HG02938 (cell line): Measurements from ENCODE around the gene RHOF.

Experiments
- ATAC-seq: cut with Tn5 transposase; IDR thresholded peaks from one replicate; pipeline ENCODE4 v1.9.1; 2021; ENCODE audit warnings: mild to moderate bottlenecking, moderate library complexity; ENCODE audit not compliant: unreplicated experiment

RHOF gene

DNA sequence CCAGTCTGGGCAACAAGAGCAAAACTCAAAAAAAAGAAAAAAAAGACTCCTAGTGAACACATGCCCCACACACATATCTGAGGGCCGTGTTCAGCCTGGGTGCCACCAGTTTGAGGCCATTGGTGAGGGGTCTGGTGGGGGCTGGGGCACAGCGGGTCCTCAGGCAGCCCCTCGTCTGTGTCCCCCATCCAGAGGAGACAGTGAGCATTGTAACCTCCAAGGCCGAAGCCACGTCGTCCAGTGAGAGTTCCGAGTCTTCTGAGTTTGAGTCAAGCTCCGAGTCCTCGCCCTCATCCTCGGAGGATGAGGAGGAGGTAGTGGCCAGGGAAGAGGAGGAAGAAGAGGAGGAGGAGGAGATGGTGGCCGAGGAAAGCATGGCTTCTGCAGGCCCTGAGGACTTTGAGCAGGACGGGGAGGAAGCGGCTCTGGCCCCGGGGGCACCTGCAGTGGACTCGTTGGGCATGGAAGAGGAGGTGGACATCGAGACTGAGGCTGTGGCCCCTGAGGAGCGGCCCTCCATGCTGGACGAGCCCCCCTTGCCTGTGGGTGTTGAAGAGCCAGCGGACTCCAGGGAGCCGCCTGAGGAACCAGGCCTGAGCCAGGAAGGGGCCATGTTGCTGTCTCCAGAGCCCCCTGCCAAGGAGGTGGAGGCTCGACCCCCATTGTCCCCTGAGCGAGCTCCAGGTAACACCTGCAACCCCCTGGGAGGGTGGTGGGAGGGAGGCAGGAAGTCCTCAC lies 25.9 kb upstream of the RHOF start:
- ATAC-seq, result no peak

- ATAC-seq, result no peak
Measured at GRCh38 chr12:121817648-121818043, 24.2 kb upstream of the RHOF start.

DNA sequence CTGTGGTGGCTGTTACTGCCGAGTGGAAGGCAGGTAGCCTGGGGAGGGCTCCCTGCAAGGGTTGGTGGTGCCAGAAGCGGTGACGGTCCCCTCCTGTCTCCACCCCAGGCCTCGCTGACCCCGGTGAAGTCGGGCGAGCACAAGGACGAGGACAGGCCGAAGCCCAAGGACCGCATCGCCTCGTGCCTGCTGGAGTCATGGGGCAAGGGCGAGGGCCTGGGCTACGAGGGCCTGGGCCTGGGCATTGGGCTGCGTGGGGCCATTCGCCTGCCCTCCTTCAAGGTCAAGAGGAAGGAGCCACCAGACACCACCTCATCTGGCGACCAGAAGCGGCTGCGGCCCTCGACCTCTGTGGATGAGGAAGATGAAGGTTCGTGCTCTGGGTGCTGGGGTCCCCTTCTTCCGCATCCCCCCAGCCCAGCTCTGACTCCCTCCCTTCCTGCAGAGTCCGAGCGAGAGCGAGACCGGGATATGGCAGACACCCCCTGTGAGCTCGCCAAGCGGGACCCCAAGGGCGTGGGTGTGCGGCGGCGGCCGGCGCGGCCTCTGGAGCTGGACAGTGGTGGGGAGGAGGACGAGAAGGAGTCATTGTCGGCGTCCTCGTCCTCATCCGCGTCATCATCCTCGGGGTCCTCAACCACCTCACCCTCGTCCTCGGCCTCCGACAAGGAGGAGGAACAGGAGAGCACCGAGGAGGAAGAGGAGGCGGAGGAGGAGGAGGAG lies 23.6 kb upstream of the RHOF start:
- no peak for ATAC-seq

DNA sequence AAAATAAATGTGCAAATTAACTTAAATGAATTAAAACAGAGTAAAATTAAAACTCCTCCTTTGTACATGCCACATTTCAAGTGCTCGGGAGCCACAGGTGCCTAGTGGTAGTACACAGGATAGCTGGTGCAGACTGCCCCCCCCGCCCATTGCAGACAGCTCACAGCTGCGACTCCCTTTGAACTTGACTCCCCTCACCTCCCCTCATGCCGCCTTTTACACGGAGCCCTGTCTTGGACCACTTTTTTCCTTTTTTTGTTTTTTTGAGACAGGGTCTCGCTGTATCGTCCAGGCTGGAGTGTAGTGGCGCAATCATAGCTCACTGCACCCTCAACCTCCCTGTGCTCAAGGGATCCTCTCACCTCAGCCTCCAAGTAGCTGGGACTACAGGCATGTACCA lies 21.8 kb upstream of the RHOF start:
- ATAC-seq, result no peak

GRCh38 chr12:121814429-121815119 lies 21.1 kb upstream of the RHOF start:
- ATAC-seq, result no peak

DNA sequence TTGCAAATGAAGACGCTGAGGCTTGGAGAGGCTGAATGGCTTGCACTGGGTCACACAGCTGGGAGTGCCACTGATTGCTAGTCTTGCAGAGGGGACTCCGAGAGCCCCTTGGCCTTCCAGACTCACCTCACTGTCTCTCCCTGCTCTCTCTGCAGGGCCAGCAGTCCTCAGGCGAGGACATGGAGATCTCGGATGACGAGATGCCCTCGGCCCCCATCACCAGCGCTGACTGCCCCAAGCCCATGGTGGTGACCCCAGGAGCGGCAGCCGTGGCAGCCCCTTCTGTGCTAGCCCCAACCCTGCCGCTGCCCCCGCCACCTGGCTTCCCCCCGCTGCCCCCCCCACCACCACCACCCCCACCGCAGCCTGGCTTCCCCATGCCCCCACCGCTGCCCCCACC lies 20.5 kb upstream of the RHOF start:
- ATAC-seq, result no peak

DNA sequence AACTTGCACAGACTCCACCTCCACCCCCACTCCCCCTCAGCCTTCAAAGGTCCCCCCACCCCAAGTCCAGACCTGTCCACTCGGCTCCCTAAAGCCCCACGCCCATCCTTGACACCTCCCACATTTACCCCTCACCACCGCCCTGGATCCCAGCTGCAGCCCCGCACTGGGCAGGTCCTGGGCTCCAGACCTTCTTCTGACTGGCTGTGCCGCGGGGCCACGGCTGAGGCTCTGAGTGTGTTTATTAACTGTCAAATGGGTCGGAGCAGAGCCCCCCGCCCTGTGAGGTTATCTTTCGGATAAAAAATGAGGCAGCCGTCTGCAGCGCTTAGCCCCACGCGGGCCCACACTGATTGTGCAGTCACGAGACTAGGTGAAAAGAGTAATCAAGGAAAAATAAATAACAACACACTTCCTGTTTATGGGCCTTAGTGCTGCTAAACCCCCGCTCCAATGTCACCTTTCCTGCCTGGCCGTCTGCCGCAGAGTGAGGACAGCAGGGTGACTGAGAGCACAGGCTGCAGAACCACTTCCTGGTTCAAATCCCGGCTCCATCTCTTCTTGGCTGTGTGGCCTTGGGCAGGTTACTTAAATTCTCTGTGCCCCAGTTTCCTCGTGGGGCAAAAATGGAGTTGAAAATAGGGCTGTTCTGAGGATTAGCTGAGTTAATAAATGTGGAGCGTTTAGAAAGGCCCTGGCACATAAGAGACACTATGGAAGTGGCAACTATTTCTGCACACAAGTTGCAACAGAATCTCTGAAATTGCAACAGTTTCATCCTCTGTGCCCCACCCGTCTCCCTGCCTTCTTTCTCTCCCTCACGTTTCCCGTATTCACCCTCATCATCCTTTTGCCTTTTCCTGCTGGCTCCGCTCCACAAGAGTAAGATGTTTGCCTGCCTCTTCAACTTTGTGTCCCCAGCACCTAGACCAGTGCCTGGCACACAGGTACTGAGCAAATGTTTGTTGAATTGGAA lies 19.7 kb upstream of the RHOF start:
- ATAC-seq, result no peak

GRCh38 chr12:121812320-121812871 lies 18.9 kb upstream of the RHOF start:
- no peak for ATAC-seq

- ATAC-seq, result no peak
Measured at GRCh38 chr12:121811434-121812319, 18.2 kb upstream of the RHOF start.

DNA sequence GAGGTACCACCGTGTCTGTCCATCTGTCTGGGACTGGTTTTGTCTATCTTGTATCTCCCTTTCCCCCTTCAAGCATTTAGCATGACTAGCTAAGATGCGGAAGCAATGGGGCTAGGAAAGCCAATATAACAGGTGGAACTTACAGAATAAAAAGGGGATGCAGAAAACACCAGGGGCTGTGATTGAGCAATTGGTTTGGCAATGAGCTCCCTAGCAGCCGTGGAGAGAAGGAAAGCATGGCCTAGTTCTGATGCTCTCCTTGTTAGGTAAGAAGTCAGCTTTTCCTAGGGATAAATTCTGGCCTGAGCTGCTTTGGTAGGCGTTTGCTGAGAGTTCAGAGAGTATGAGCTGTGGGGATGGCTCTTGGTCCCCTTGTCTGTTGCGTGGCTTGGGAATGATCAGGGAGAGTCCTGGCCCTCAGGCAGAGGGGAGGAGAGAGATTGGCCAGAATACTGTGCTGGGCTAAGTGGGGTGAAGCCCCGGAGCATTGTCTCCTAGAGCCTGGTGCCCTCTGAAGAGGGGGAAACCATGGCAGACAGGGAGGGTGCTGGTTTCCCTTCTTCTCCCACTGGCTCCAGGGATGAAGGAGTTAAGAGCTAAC lies 17.4 kb upstream of the RHOF start:
- ATAC-seq, result no peak

DNA sequence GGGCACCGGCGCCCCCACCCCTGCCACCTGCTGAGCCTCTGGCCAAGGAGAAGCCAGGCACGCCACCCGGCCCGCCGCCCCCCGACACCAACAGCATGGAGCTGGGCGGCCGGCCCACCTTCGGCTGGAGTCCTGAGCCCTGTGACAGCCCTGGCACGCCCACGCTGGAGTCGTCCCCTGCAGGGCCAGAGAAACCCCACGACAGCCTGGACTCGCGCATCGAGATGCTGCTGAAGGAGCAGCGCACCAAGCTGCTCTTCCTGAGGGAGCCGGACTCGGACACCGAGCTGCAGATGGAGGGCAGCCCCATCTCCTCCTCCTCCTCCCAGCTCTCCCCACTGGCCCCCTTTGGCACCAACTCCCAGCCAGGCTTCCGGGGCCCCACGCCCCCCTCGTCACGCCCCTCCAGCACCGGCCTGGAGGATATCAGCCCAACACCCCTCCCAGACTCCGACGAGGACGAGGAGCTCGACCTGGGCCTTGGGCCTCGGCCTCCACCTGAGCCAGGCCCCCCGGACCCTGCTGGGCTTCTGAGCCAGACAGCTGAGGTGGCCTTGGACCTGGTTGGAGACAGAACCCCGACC lies 16.8 kb upstream of the RHOF start:
- ATAC-seq, result no peak

GRCh38 chr12:121809712-121810116 lies 16.2 kb upstream of the RHOF start:
- ATAC-seq, result no peak

DNA sequence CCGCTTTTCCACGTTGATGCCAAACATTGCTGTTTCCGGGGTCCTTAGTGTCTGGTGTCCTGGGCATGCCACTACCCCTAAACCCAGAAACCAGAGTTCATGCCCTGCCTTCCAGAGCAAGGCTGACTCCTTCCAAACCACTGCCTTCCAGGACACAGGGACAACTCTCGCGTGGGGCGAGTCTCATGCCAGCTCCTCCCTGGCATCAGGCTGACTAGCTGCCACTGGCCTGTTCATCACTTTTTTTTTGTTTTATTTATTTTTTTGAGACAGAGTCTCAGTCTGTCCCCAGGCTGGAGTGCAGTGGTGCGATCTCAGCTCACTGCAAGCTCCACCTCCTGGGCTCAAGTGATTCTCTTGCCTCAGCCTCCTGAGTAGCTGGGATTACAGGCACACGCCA lies 15.1 kb upstream of the RHOF start:
- no peak for ATAC-seq

- ATAC-seq, result no peak
Measured at GRCh38 chr12:121807642-121808347, 14.3 kb upstream of the RHOF start.

DNA sequence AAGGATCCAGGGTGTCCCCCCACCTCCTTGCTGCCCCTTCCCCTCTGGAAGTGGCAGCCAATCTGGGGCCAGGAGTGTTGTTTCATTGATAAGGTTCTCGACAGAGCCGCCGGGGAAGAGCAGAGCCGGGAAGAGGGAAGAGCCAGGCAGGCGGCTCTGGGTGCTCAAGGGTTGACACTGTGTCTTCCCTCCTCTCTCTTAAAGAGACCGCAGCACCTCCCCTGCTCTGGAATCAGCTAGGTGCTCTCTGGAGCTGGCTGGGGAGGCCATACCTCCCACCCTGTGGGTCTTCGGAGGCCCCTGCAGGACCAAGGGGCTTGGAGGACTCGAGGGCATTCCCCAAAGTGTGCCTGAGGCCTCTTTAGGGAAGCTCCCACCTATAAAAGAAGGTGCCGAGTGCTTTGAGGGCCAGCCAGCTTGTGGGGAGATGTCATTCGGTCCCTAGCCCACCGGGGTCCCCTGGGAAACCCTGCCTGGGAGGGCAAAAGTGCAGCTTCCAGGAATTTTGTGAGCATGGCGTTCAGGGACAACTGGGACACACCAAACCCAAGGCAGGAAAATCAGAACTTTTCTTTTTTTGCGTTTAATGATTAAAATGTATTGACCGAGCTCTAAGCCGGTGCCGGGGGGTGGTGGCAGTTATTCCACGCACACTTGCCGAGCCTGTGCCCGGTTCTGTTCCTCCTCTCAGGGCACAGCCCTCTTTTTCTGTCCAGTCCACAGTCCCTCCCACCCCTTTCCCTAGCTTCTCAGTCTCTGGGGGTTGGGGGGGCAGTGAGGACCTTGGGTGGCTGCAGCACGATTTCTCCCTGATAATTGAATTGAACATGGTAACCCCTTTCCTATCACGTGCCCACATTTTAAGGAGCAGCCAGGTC lies 13.3 kb upstream of the RHOF start:
- no peak for ATAC-seq

DNA sequence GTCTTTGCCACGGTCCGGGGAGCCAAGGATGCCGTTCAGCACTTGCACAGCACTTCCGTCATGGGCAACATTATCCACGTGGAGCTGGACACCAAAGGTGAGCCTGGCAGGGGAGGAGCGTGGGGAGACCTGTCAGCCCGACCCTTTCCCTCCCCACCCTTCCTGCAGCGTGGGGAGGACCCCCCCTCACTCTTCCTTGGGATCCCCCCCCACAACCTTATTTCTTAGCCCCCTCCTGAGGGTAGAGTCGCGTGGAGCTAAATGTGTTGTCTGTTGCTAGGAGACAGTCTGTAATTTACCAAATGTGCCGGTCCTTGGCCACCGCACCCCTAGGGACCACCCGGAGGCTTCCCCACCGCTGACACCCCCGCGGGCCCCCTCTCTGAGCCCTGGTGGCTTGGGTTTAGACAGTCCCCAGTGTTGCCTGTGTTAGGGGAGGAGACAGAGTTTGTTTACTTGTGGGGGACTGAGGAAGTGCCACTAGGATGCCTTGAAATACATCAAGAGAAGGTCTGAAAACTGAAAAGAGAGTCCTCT lies 12.6 kb upstream of the RHOF start:
- no peak for ATAC-seq
